Measurements from ENCODE around the gene CENPX.

The CENPX gene

GRCh38 chr17:82043507-82043906 is 20.8 kb upstream of the CENPX start:
- TF ChIP-seq CTCF (IDR thresholded peaks at IDR 0.05; ENCODE audit: low read depth, low read length, poor library complexity, severe bottlenecking) (no peak), EZH2phosphoT487 (IDR thresholded peaks at IDR 0.05; ENCODE audit: borderline replicate concordance, low read length) (no peak)
- H3K9me2 ChIP-seq (replicated peaks; ENCODE audit: control insufficient read depth, low read length): no peaks in the 10 kb centered on the region
- H3K4me1 ChIP-seq (ENCODE audit: control insufficient read depth, low read length): peaks cover 7% of the 10 kb centered on the region; the same call in 1 of the 2 replicates

GRCh38 chr17:82042649-82043048 is 20.0 kb upstream of the CENPX start:
- Histone ChIP-seq H3K79me2 (ENCODE audit: control insufficient read depth, low read length) (no peaks in the 10 kb centered on the region), H3K9me2 (replicated peaks; ENCODE audit: control insufficient read depth, low read length) (no peaks in the 10 kb centered on the region), H3K9me3 (ENCODE audit: control insufficient read depth, insufficient read depth, low read length) (no peaks in the 10 kb centered on the region), H3K4me2 (ENCODE audit: low read length) (no peak overlapping the region), H3K36me3 (ENCODE audit: control insufficient read depth, low read length) (no peaks in the 10 kb centered on the region), H3K27me3 (ENCODE audit: control insufficient read depth, low read length) (no peaks in the 10 kb centered on the region), H4K20me1 (ENCODE audit: control insufficient read depth, insufficient read depth, low read depth, low read length) (no peaks in the 10 kb centered on the region), H3K4me3 (ENCODE audit: low read length) (no peak overlapping the region), H3F3A (ENCODE audit: control insufficient read depth, insufficient read depth) (no peaks in the 10 kb centered on the region), H3K27ac (ENCODE audit: low read depth, low read length) (no peak overlapping the region), H3K4me1 (ENCODE audit: control insufficient read depth, low read length) (peaks cover 12% of the 10 kb centered on the region)
- TF ChIP-seq CTCF (IDR thresholded peaks at IDR 0.05; ENCODE audit: low read depth, low read length, poor library complexity, severe bottlenecking) (no peak), EZH2phosphoT487 (IDR thresholded peaks at IDR 0.05; ENCODE audit: borderline replicate concordance, low read length) (no peak)

More at GRCh38 chr17:82043507-82043906, 20.8 kb upstream of the CENPX start:
- Histone ChIP-seq H3K4me2 (ENCODE audit: low read length) (no peak overlapping the region), H3K9me3 (ENCODE audit: control insufficient read depth, insufficient read depth, low read length) (no peaks in the 10 kb centered on the region), H3K27me3 (ENCODE audit: control insufficient read depth, low read length) (no peaks in the 10 kb centered on the region), H3F3A (ENCODE audit: control insufficient read depth, insufficient read depth) (no peaks in the 10 kb centered on the region), H3K4me3 (ENCODE audit: low read length) (no peak overlapping the region), H4K20me1 (ENCODE audit: control insufficient read depth, insufficient read depth, low read depth, low read length) (no peaks in the 10 kb centered on the region), H3K79me2 (ENCODE audit: control insufficient read depth, low read length) (no peaks in the 10 kb centered on the region), H3K27ac (ENCODE audit: low read depth, low read length) (no peak overlapping the region), H3K36me3 (ENCODE audit: control insufficient read depth, low read length) (no peaks in the 10 kb centered on the region)

GRCh38 chr17:82041144-82041814 is 18.6 kb upstream of the CENPX start:
- Histone ChIP-seq H3K27me3 (ENCODE audit: control insufficient read depth, low read length) (no peaks in the 10 kb centered on the region), H3K9me3 (ENCODE audit: control insufficient read depth, insufficient read depth, low read length) (no peaks in the 10 kb centered on the region), H3K27ac (ENCODE audit: low read depth, low read length) (no peak overlapping the region), H3K4me1 (ENCODE audit: control insufficient read depth, low read length) (peaks cover 18% of the 10 kb centered on the region), H3K9me2 (replicated peaks; ENCODE audit: control insufficient read depth, low read length) (no peaks in the 10 kb centered on the region), H3K79me2 (ENCODE audit: control insufficient read depth, low read length) (peaks cover 9% of the 10 kb centered on the region), H3F3A (ENCODE audit: control insufficient read depth, insufficient read depth) (no peaks in the 10 kb centered on the region), H3K4me2 (ENCODE audit: low read length) (no peak overlapping the region), H4K20me1 (ENCODE audit: control insufficient read depth, insufficient read depth, low read depth, low read length) (peaks cover 5% of the 10 kb centered on the region), H3K36me3 (ENCODE audit: control insufficient read depth, low read length) (peaks cover 8% of the 10 kb centered on the region), H3K4me3 (ENCODE audit: low read length) (no peak overlapping the region)
- TF ChIP-seq EZH2phosphoT487 (IDR thresholded peaks at IDR 0.05; ENCODE audit: borderline replicate concordance, low read length) (no peak), CTCF (IDR thresholded peaks at IDR 0.05; ENCODE audit: low read depth, low read length, poor library complexity, severe bottlenecking) (no peak)

Measured in DOHH2 (cell line).